ENCODE results near the gene PBLD. TPM values are rescaled to one million over a fixed set of nuclear protein-coding genes. Genes with fewer than 3 reads are reported as not detected.

The PBLD gene
- total RNA-seq, 1 donor from 2014 or later, result 2.6 TPM

GRCh38 chr10:68275600-68276126, 57.1 kb downstream of the PBLD start:
- H3K27me3 ChIP-seq (ENCODE audit: low read depth), result no peaks in the 10 kb centered on the region
- ATAC-seq, result no peak
- H3K9me3 ChIP-seq, result no peaks in the 10 kb centered on the region
- no peak overlapping the region for H3K4me3 ChIP-seq
- no peaks in the 10 kb centered on the region for H3K36me3 ChIP-seq
- TF ChIP-seq CTCF (IDR thresholded peaks at IDR 0.05), result no peak
- H3K4me1 ChIP-seq, result no peaks in the 10 kb centered on the region
- intact Hi-C loops (cut with DNase I), result no loop called here
- no peak for DNase-seq
- no peak overlapping the region for H3K27ac ChIP-seq

- Histone ChIP-seq H3K27ac (no peak overlapping the region), H3K36me3 (no peaks in the 10 kb centered on the region), H3K9me3 (no peaks in the 10 kb centered on the region), H3K27me3 (ENCODE audit: low read depth) (no peaks in the 10 kb centered on the region), H3K4me1 (no peaks in the 10 kb centered on the region), H3K4me3 (no peak overlapping the region)
- ATAC-seq, result no peak
- intact Hi-C loops (cut with DNase I), result no loop called here
- no peak for TF ChIP-seq CTCF (IDR thresholded peaks at IDR 0.05)
- no peak for DNase-seq
These were observed 59.9 kb downstream of the PBLD start for GRCh38 chr10:68272833-68273232.

- intact Hi-C loops (cut with DNase I), result no loop called here
- Histone ChIP-seq H3K36me3 (no peaks in the 10 kb centered on the region), H3K9me3 (no peaks in the 10 kb centered on the region), H3K27ac (no peak overlapping the region), H3K27me3 (ENCODE audit: low read depth) (no peaks in the 10 kb centered on the region), H3K4me3 (no peak overlapping the region), H3K4me1 (no peaks in the 10 kb centered on the region)
- DNase-seq (no peak), ATAC-seq (no peak)
- no peak for TF ChIP-seq CTCF (IDR thresholded peaks at IDR 0.05)
These were observed 61.4 kb downstream of the PBLD start for GRCh38 chr10:68271196-68271882.

- no peaks in the 10 kb centered on the region for H3K9me3 ChIP-seq
- no peak for TF ChIP-seq CTCF (IDR thresholded peaks at IDR 0.05)
- intact Hi-C loops (cut with DNase I), result no loop called here
- no peak overlapping the region for H3K4me3 ChIP-seq
- ATAC-seq (no peak), DNase-seq (no peak)
- no peaks in the 10 kb centered on the region for H3K4me1 ChIP-seq
- no peaks in the 10 kb centered on the region for H3K27me3 ChIP-seq (ENCODE audit: low read depth)
- H3K27ac ChIP-seq, result no peak overlapping the region
- H3K36me3 ChIP-seq, result no peaks in the 10 kb centered on the region
These were observed 63.0 kb downstream of the PBLD start for GRCh38 chr10:68269562-68270290.

GRCh38 chr10:68261132-68261856, 71.4 kb downstream of the PBLD start:
- H3K36me3 ChIP-seq, result no peaks in the 10 kb centered on the region
- DNase-seq (no peak), ATAC-seq (no peak)
- H3K27me3 ChIP-seq (ENCODE audit: low read depth), result no peaks in the 10 kb centered on the region
- no peak for TF ChIP-seq CTCF (IDR thresholded peaks at IDR 0.05)
- H3K4me1 ChIP-seq, result no peaks in the 10 kb centered on the region
- H3K4me3 ChIP-seq, result no peak overlapping the region
- H3K27ac ChIP-seq, result no peak overlapping the region
- intact Hi-C loops (cut with DNase I), result no loop called here
- H3K9me3 ChIP-seq, result no peaks in the 10 kb centered on the region

Data from lower lobe of right lung (tissue), 2 donors.